ENCODE data around the gene HSD17B13. TPM values are rescaled to one million over a fixed set of nuclear protein-coding genes. Genes with fewer than 3 reads are reported as not detected.

Gene HSD17B13
- total and polyA plus RNA-seq, 2 of the 4 experiments (the other 2 are of a cell fraction) = not detected

DNA sequence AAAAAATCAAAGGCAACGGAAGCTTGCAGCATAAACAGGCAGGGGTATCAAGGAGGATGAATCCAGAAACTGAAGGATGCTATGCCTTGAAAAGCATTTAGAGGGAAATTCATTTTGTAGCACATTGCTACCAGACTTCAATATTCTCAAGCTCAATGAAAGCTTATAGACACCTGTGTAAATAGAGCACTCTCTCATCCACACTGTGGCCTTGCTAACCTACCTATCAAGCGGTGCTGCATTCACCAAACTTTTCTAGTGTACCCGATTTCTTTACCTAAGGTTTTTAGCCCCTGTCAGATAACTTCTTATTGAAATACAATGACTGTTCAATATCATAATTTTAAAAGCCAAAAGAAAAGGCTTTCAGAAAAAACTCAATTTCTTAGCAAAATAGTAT is 20.2 kb upstream of the HSD17B13 start:
- Histone ChIP-seq H4K8ac (ENCODE audit: low read depth in 2 of 2, low read length in 2 of 2) (no peak overlapping the region), H3K9me1 (ENCODE audit: insufficient read depth, low read length) (no peaks in the 10 kb centered on the region), H4K20me1 (ENCODE audit: insufficient read depth, low read length) (no peaks in the 10 kb centered on the region), H3K23ac (ENCODE audit: low read depth, low read length) (no peak overlapping the region), H2BK15ac (ENCODE audit: low read depth, low read length) (no peak overlapping the region), H2AFZ (replicated peaks; ENCODE audit: low read length, poor library complexity) (no peak overlapping the region), H3K14ac (replicated peaks; ENCODE audit: low read depth, low read length) (no peak overlapping the region), H2AK5ac (ENCODE audit: low read depth, low read length) (no peak overlapping the region), H3K18ac (ENCODE audit: low read depth, low read length) (no peak overlapping the region), H3K79me1 (ENCODE audit: low read depth in 1 of 2, low read length in 2 of 2) (no peaks in the 10 kb centered on the region), H3K4ac (ENCODE audit: low read depth, low read length) (no peak overlapping the region), H3K9me3 (ENCODE audit: control insufficient read depth, insufficient read depth, low read length) (peaks cover 4% of the 10 kb centered on the region; the same call in 1 of the 2 replicates), H3K4me3 (ENCODE audit: insufficient read depth, low read depth, low read length) (no peak overlapping the region), H2BK5ac (ENCODE audit: low read depth, low read length, poor library complexity, severe bottlenecking) (no peak overlapping the region), H2AK9ac (replicated peaks; ENCODE audit: low read depth, low read length, poor library complexity) (no peak overlapping the region), H3K4me2 (ENCODE audit: low read depth, low read length) (no peak overlapping the region), H4K91ac (ENCODE audit: insufficient read depth, low read depth, low read length) (no peak overlapping the region), H3K9ac (ENCODE audit: low read depth, low read length) (no peak overlapping the region), H2BK20ac (ENCODE audit: low read depth, low read length) (no peak overlapping the region), H4K5ac (ENCODE audit: low read depth, low read length) (no peak overlapping the region), H3K4me1 (ENCODE audit: control insufficient read depth, insufficient read depth, low read length) (no peaks in the 10 kb centered on the region), H2BK120ac (ENCODE audit: low read depth, low read length) (no peak overlapping the region), H3K56ac (ENCODE audit: extremely low read depth, insufficient read depth, low read length) (no peak overlapping the region), H3K27me3 (ENCODE audit: control insufficient read depth, insufficient read depth, low read length) (no peaks in the 10 kb centered on the region), H3K36me3 (ENCODE audit: control insufficient read depth, insufficient read depth, low read length) (peaks cover 15% of the 10 kb centered on the region; the same call in 1 of the 2 replicates), H3K27ac (ENCODE audit: insufficient read depth, low read length) (no peak overlapping the region)
- in situ Hi-C loops (cut with MboI; ENCODE audit: low sequenced_read_pairs) (no loop called here), intact Hi-C loops (cut with micrococcal nuclease) (no loop called here), dilution Hi-C loops (cut with HindIII; ENCODE audit: low sequenced_read_pairs, unreplicated experiment) (no loop called here)
- no peak for ATAC-seq (ENCODE audit: low read depth)
- TF ChIP-seq, protein P1, sequence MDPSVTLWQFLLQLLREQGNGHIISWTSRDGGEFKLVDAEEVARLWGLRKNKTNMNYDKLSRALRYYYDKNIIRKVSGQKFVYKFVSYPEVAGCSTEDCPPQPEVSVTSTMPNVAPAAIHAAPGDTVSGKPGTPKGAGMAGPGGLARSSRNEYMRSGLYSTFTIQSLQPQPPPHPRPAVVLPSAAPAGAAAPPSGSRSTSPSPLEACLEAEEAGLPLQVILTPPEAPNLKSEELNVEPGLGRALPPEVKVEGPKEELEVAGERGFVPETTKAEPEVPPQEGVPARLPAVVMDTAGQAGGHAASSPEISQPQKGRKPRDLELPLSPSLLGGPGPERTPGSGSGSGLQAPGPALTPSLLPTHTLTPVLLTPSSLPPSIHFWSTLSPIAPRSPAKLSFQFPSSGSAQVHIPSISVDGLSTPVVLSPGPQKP (IDR thresholded peaks at IDR 0.05; ENCODE audit: borderline replicate concordance, low read depth, low read length) = no peak
- TF ChIP-seq, protein P2, sequence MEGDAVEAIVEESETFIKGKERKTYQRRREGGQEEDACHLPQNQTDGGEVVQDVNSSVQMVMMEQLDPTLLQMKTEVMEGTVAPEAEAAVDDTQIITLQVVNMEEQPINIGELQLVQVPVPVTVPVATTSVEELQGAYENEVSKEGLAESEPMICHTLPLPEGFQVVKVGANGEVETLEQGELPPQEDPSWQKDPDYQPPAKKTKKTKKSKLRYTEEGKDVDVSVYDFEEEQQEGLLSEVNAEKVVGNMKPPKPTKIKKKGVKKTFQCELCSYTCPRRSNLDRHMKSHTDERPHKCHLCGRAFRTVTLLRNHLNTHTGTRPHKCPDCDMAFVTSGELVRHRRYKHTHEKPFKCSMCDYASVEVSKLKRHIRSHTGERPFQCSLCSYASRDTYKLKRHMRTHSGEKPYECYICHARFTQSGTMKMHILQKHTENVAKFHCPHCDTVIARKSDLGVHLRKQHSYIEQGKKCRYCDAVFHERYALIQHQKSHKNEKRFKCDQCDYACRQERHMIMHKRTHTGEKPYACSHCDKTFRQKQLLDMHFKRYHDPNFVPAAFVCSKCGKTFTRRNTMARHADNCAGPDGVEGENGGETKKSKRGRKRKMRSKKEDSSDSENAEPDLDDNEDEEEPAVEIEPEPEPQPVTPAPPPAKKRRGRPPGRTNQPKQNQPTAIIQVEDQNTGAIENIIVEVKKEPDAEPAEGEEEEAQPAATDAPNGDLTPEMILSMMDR (conservative IDR thresholded peaks at IDR 0.05; ENCODE audit: low read depth, low read length) = no peak
- TF ChIP-seq POLR2A (IDR thresholded peaks at IDR 0.05; ENCODE audit: low read depth, low read length) (no peak), FOS (IDR thresholded peaks at IDR 0.05; ENCODE audit: low read depth, low read length) (no peak), RCOR1 (IDR thresholded peaks at IDR 0.05; ENCODE audit: insufficient replicate concordance, low read length) (no peak), MXI1 (IDR thresholded peaks at IDR 0.05; ENCODE audit: borderline replicate concordance, low read depth, low read length) (no peak), CHD1 (IDR thresholded peaks at IDR 0.05; ENCODE audit: low read depth, low read length) (no peak), RAD21 (IDR thresholded peaks at IDR 0.05; ENCODE audit: low read length) (no peak), MAZ (IDR thresholded peaks at IDR 0.05; ENCODE audit: borderline replicate concordance, low read depth, low read length) (no peak), CEBPB (IDR thresholded peaks at IDR 0.05; ENCODE audit: low read depth, low read length) (no peak), SMC3 (IDR thresholded peaks at IDR 0.05; ENCODE audit: low read depth, low read length) (no peak), MAFK (IDR thresholded peaks at IDR 0.05; ENCODE audit: low read depth, low read length) (no peak), BHLHE40 (IDR thresholded peaks at IDR 0.05; ENCODE audit: low read depth, low read length) (no peak), NFE2L2 (IDR thresholded peaks at IDR 0.05; ENCODE audit: low read depth, low read length) (no peak), RFX5 (IDR thresholded peaks at IDR 0.05; ENCODE audit: low read depth, low read length) (no peak)
- TF ChIP-seq, protein P3, sequence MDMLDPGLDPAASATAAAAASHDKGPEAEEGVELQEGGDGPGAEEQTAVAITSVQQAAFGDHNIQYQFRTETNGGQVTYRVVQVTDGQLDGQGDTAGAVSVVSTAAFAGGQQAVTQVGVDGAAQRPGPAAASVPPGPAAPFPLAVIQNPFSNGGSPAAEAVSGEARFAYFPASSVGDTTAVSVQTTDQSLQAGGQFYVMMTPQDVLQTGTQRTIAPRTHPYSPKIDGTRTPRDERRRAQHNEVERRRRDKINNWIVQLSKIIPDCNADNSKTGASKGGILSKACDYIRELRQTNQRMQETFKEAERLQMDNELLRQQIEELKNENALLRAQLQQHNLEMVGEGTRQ (IDR thresholded peaks at IDR 0.05; ENCODE audit: low read depth, low read length) = no peak
- CTCF ChIA-PET = interaction anchor here (0.5 to 0.6 kb wide), 2 partner anchors 21 to 52 kb away, joined by 4 to 5 read pairs; no protein-coding TSS in a partner anchor
- no peak for DNase-seq
- 100% methylated on average over 1 of the region's 3 CpGs; no CpG with 5 or more reads in 1 of the 2 experiments for WGBS, 2 experiments (ENCODE audit: extremely low coverage in 2 of 2, insufficient read length in 1 of 2)
- POLR2A ChIA-PET (ENCODE audit: unreplicated experiment) = no interaction called here
- no TSS peak for BruUV-seq (replicated peaks)

Data from IMR-90 (cell line).